GM18505 (cell line): ENCODE data around the gene PMM2.
"Not testable (repeated sequence)": the region's sequence is repeated elsewhere in the genome, so short reads cannot be mapped to it uniquely, and the experiment has no call there.

Experiments
- ATAC-seq: cut with Tn5 transposase; IDR thresholded peaks from one replicate; pipeline ENCODE4 v1.9.1; 2021; ENCODE audit not compliant: unreplicated experiment
- POLR2A ChIP-seq: IDR thresholded peaks from 4 replicates; pipeline ENCODE4 v1.6.1; 2011; ENCODE audit warnings: borderline replicate concordance; ENCODE audit not compliant: insufficient read depth, insufficient read length; ENCODE audit errors: extremely low read depth

PMM2 gene

DNA sequence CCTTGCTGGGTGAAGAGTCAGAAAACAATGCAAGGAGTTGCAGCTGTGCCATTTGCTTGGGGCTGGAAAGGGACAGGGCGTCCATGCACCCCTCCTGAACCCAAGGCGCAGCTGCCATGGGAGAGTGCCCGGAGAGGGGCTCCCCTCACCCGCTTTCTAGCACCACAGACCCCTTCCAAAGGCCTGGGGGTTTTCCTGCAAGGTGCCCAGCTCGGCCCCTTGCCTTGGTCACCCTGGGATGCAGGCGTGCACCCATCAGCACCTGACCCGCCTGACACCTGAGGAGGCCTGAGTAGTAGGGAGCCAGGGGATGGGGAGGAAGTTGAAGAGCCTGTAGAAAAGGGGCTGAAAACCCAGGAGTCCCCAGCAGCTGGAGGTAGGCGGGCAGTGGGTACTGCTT is 30.5 kb upstream of the PMM2 start:
- ATAC-seq, result no peak
- TF ChIP-seq POLR2A, result no peak

DNA sequence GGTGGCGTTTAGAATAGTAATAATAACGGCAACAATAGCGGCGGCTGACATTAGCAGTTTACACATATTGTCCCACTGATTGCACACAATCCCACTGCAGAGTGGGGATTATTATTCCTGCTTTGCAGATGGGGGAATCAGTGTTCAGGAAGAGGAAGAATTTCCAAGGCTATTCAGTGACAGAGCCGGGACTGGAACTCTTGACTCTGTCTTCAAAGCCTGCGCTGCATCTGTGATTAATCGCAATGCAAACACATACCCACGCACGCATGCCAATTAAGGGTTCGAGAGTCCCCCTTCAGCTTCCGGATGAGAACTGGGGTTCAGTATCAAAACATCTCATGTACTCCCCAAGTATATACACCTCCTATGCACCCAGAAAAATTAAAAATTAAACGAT is 29.4 kb upstream of the PMM2 start:
- TF ChIP-seq POLR2A, result no peak
- ATAC-seq, result no peak

DNA sequence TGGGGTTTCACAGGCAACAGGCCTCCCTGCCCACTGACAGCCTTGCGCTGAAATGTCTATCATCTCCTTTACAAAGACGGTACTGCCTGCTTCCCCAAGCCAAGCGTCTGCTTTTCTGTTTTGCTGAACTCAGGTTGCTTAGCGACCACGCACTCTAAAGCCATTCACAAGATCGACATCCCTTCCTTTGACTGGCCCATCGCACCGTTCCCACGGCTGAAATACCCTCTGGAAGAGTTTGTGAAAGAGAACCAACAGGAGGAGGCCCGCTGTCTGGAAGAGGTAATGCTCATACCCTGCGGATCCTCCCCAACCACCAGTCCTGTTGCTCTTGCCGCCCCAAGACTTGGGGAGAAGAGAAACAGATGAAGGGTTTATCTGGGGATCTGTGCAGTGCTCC is 28.9 kb upstream of the PMM2 start:
- no peak for TF ChIP-seq POLR2A
- no peak for ATAC-seq

DNA sequence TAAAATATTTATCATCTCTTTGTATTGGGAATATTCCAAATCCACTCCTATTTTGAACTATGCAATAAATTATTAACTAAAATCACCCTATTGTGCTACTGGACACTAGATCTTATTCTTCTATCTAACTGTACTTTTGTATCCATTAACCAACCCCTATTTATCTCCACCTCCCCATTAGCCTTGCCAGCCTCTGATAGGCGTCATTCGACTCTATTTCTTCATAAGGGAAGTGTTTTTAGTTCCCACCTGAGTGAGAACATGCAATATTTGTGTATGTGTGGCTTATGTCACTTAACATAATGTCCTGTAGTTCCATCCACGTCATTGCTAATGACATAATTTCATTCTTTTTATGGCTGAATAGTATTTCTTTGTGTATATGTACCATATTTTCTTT is 24.1 kb upstream of the PMM2 start:
- TF ChIP-seq POLR2A, result no peak
- ATAC-seq, result no peak

DNA sequence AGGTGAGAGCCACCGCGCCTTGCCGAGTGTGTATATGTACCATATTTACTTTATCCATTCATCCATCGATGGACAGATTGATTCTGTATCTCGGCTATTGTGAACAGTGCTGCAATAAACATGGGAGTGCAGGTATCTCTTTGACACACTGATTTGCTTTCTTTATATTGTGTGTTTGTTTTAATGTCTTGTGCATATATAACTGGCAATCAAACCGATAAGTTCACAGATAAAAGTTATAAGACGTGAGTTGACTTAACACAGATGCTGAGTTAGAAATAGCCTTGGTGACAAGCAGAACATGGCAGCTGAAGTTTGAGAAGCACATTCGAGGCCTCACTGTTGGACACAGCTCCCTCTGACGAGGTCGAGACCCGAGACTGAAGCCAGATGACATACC is 23.4 kb upstream of the PMM2 start:
- ATAC-seq, result no peak
- no peak for TF ChIP-seq POLR2A

DNA sequence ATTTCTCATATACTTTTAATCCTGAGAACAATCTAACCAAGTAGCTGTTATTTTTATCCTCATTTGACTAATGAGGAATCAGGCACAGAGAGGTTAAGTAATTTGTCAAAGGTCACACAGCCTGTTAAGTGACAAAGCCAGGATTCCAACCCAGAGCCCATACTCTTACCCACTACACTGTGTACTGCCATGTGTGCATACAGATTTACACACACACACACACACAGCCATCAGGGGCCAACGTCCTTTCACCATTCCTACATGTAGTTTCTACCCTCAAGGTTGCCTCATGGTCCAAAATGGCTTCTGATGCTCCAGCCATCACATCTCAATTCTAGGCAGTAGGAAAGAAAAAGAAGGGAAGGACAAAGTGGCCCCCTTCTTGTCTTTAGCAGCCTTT is 22.3 kb upstream of the PMM2 start:
- no peak for TF ChIP-seq POLR2A

DNA sequence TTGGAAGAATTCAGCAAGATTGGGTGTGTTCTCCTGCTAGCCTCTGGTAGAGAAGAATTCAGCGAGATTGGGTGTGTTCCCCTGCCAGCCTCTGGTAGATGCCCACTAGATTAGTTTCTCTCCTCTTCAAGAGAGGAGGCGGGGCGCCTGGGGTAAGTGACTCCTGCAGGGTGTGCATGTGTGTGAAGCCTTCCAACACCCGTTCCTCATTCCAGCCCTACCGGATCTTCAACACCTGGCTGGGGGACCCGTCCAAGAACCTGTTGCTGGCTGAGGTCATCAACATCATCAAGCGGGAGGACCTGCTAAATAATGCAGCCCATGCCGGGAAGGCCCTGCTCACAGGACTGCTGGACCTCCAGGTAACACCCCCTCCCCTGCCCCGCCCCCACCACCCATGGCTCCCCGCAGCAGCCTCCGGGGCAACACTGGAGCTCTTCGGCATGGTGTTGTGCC is 21.5 kb upstream of the PMM2 start:
- no peak for TF ChIP-seq POLR2A
- no peak for ATAC-seq

More for the DNA sequence above, 22.3 kb upstream of the PMM2 start:
- ATAC-seq, result no peak

DNA sequence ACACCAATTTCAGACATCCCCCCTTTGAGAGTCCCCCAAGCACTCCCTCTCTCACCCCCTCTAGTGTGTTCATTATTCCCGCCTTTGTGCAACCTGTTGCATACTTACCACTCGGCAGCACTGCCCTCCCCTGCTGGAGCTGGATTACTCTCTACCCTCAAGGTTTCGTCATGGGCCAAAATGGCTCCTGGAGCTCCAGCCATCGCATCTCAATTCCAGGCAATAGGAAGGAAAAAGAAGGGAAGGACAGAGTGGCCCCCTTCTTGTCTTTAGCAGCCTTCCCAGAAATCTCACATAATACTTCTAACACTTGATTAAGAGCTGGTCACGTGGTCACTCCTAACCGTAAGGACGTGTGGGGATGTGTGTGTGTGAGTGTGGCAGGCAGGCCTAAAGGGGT is 20.4 kb upstream of the PMM2 start:
- TF ChIP-seq POLR2A, result no peak
- no peak for ATAC-seq

DNA sequence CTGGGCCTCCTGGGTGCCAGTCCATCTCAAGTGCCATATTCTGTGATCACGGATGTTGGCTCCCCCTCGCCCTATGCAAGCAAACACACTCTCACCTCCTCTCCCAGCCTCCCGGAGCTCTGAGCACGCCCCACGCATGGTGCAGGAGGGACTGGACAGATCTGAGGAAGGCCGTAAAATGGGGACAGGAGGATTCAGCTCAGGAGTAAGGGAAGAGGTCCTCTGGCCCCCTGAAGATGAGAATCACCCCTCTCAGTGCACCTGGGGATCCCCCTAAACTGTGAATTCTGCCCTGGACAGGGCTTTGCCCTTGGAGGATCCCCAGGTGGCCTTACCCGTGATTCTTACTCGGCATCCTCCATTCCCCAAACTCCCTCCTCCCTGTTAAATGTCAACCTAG is 15.8 kb upstream of the PMM2 start:
- ATAC-seq, result no peak
- TF ChIP-seq POLR2A, result no peak

DNA sequence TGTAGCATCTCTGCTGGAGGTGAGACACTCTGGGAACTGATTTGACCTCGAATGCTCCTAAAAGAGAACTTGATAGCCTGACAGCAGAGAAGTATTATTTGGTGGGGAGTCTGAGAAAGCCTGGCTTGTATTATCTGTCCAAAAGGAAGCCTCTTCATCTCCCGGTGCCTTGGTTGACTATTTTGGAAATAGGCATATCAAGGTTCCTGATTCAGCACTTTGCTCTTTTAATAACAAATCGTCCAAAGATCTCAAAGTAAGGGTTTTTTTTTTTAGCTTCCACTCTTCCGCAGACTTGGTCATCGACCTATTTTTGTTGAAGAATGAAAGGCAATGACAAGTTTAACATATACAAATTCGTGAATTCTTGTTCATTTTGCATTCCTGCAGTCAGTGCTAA is 15.0 kb upstream of the PMM2 start:
- ATAC-seq, result no peak

DNA sequence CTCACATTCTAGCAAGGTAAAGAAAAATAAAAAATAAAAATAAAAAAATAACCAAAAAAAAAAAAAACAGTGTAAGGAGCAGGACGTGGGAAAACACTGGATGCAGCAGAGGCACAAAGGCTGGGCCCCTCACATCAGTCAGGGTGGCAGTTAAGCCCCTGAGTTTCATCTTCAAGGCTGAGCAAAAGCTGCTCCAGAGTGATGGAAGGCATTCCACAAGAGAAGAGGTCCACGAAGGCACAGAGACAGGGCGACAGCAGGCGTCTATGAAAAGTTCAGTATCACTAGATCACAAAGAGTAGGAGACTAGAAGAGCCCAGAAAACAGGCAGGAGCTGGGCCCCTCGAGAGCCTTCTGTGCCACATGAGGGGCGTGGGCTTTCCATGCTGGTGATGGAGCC is 12.2 kb upstream of the PMM2 start:
- no peak for ATAC-seq

More for the DNA sequence above, 15.0 kb upstream of the PMM2 start:
- no peak for TF ChIP-seq POLR2A

DNA sequence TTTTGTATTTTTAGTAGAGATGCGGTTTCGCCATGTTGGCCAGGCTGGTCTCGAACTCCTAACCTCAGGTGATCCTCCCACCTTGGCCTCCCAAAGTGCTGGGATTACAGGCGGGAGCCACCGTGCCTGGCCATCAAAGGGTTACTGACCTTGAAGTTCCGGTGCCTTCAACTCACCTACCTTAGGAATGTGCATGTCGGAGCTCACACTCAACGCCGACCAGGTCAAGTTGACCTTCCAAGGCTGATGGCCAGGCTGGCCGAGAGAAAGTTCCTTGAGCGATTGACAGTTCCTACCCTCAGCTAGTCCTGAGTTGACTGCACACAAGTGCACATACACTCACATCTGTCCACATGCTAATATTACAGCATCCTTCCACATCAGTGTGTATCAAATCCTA is 11.3 kb upstream of the PMM2 start:
- ATAC-seq, result not testable (repeated sequence)

More for the DNA sequence above, 12.2 kb upstream of the PMM2 start:
- TF ChIP-seq POLR2A, result no peak

DNA sequence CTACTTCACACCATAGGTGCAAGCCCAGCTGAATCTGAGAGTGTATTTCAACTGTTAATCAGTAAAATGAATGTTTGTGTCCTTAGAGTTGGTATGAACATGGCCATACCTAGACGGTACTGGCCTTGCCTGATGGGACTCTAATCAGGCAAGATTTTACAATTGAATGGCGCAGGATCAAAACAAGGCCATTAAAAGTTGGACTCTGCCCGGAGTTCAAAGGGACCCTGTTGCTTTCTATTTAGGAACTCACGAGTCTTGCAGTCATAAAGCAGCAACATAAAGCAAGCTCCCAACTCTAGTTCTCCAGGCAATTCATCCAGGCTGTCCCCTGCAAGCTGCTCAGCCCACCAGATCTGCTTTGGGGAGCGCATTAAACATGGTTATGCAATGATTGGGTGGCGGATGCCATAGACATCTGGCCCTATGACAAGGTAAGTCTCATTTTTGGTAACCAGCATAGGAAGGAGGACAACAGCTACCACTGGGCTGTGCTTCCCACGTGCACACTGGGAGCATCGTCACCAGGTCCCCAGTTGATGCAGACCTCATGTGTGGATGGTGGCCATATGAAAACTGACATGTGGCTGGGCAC is 9.0 kb upstream of the PMM2 start:
- no peak for ATAC-seq

DNA sequence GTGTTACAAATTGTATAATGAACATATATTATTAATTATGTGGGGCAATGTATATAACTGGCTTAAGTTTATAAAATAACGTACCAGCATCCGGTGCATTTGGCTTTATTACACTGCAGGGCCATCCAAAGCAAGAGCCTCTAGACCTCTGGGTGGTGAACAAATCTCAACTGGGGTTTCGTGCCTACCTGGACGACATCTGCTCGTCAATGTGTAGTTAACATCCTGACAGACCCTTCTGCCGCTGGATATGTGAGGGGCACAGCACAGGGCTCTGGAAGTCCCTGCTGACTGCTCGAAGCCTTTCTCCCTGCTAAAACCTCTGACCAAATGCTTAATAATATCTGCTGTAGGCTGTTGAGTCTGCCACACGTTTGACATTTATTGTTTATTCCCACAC is 2.5 kb upstream of the PMM2 start:
- TF ChIP-seq POLR2A, result no peak
- no peak for ATAC-seq

More for the DNA sequence above, 9.0 kb upstream of the PMM2 start:
- no peak for TF ChIP-seq POLR2A

DNA sequence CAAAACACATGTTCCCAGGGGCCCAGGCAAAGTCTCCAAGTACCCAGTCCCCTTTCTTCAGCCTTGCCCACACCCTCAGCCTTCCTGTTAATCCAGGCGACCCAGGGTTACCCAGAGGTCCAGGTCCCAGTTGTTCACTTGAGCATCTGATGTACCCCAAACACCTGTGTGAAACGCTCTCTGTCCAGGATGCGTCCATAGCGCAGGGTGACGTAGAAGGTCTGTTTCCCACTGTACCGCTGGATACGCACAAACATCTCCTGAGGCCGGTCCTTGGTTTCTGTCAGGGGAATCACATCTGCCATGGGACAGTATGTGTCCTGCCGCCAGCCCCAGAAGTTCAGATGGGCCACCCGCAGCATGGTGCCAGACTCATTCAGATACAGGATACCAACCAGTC is 1.8 kb upstream of the PMM2 start:
- ATAC-seq, result no peak
- TF ChIP-seq POLR2A, result no peak

DNA sequence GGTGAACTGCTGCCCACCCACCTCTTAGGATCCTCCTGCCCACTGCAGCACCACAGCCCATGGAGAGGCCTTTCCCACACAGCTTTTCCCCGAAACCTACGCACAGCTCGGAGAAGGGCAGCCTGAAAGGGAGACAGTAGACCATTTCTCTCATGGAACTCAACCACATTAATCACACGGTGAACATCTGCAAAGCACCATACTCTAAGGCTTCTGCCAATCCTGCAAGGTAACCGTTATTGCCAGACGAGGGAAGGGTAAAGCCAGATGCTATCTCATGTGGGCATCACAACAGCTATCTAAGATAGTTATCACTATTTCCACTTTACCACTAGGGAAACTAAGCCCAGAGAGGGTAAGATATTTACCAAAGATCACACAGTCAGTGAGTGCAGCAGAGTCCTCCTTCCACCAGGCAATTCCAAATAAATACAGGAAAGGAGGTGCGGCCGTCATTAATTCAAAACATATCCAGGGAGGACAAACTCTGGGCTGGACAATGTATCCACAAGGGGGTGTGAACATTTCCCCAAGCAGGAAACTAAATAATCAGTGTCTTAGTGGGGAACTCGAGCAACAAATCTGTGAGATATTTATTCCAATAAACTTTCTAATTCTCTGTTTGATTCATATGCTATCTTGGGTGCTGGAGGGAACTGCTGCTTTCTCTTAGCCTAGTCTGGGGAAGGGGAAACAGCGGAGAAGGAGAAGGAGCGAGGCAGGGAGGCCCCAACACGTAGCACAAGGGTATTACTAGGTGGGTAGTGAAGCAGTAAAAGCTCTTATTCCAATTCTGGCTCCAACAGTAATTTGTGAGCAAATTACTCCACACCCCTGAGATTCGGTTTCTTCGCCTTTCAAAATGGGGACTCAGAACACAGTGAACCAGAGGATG is 923 bp upstream of the PMM2 start:
- no peak for TF ChIP-seq POLR2A
- no peak for ATAC-seq
